K562 (cell line): ENCODE data around the gene CCR6. TPM values are rescaled to one million over a fixed set of nuclear protein-coding genes. Genes with fewer than 3 reads are reported as not detected.

Experiments
- ATAC-seq: fragments of 200-7000 bp; cut with Tn5 transposase; 3 replicates; pipeline ENCODE4 v1.9.1; 2020; ENCODE audit warnings: moderate library complexity
- BruUV-seq: library from RNA; stranded (reverse); fragments of 400-500 nt; replicated peaks from 2 replicates; lab custom pipeline; 2021; lab: Mats Ljungman, UMichigan
- CTCF ChIA-PET: fragments of 300-600 bp; formaldehyde crosslinking; extraction: SDS; loops from one replicate; lab custom pipeline; 2021; ENCODE audit warnings: low intra/inter-chr PET ratio; lab: Yijun Ruan, JAX
- POLR2A ChIA-PET: fragments of 300-600, 350-650 bp; sonication (Branson Sonifier 250); formaldehyde crosslinking; extraction: SDS; loops from one replicate; lab custom pipeline; 2021; ENCODE audit warnings: antibody characterized with exemption, inconsistent platforms; lab: Yijun Ruan, JAX
- DNase-seq, 4 experiments: peaks; one replicate each; pipeline versions ENCODE4 v3.0.0 to v3.0.0-alpha.2; 2011 to 2018; ENCODE audit warnings: low spot score in 3 of 4, mixed read lengths in 3 of 4; ENCODE audit errors: extremely low read depth in 1 of 4
- FAIRE-seq: peaks from 2 replicates; lab custom pipeline; 2011; peaks lifted over from hg19 to GRCh38; lab: Jason Lieb, UNC
- H2AFZ ChIP-seq: 2 replicates; pipeline ENCODE4 v1.6.0; 2011; ENCODE audit warnings: low read depth, low read length, control low read depth, inconsistent platforms
- H3K27ac ChIP-seq: fragments of 200-600 bp; 3 replicates; pipeline ENCODE4 v1.8.0; 2011; ENCODE audit warnings: low read depth, mild to moderate bottlenecking, control low read depth, inconsistent platforms, low read length, moderate library complexity, mixed read lengths; ENCODE audit errors: extremely low read depth
- H3K27me3 ChIP-seq, 2 experiments: fragments of 300-600 bp in 1 of 2; 2 replicates in 1 of 2; 3 replicates in 1 of 2; pipeline versions ENCODE4 v1.6.0 to v1.8.0; 2011; ENCODE audit warnings: inconsistent platforms in 2 of 2, low read length in 2 of 2, mild to moderate bottlenecking in 1 of 2, mixed read lengths in 1 of 2, moderate library complexity in 1 of 2; ENCODE audit not compliant: control insufficient read depth in 2 of 2, insufficient read depth in 2 of 2
- H3K36me3 ChIP-seq: fragments of 300-600 bp; 3 replicates; pipeline ENCODE4 v1.8.0; 2011; ENCODE audit warnings: mild to moderate bottlenecking, low read length, inconsistent platforms; ENCODE audit not compliant: control insufficient read depth, insufficient read depth
- H3K4me1 ChIP-seq, 2 experiments: fragments of 200-600 bp in 1 of 2; replicated peaks in 1 of 2; 2 replicates in 1 of 2; 3 replicates in 1 of 2; pipeline versions ENCODE4 v1.5.1 to v1.8.0; 2011; ENCODE audit warnings: inconsistent platforms in 2 of 2, low read length in 2 of 2, mild to moderate bottlenecking in 1 of 2, mixed read lengths in 1 of 2, moderate library complexity in 1 of 2; ENCODE audit not compliant: control insufficient read depth in 2 of 2, insufficient read depth in 2 of 2
- H3K4me2 ChIP-seq: 2 replicates; pipeline ENCODE4 v1.6.1; 2011; ENCODE audit warnings: low read length, control low read depth, inconsistent platforms, mixed read lengths; ENCODE audit not compliant: insufficient read depth
- H3K4me3 ChIP-seq: fragments of 200-600 bp; sonication (generic), shearing (Covaris generic); 2 replicates; pipeline ENCODE4 v1.5.1; 2016; ENCODE audit warnings: control low read depth, inconsistent platforms
- H3K79me2 ChIP-seq: fragments of 200-600 bp; 3 replicates; pipeline ENCODE4 v1.8.0; 2011; ENCODE audit warnings: low read length, inconsistent platforms; ENCODE audit not compliant: control insufficient read depth, insufficient read depth
- H3K9ac ChIP-seq, 2 experiments: 2 replicates each; pipeline versions ENCODE4 v1.6.0 to v1.6.1; 2011; ENCODE audit warnings: low read depth in 2 of 2, low read length in 2 of 2, control low read depth in 1 of 2, inconsistent platforms in 1 of 2, mild to moderate bottlenecking in 1 of 2, mixed read lengths in 1 of 2; ENCODE audit not compliant: insufficient read depth in 1 of 2
- H3K9me1 ChIP-seq: one replicate; pipeline ENCODE4 v1.6.0; 2011; ENCODE audit warnings: inconsistent platforms, mild to moderate bottlenecking, low read length, moderate library complexity; ENCODE audit not compliant: control insufficient read depth, insufficient read depth
- H3K9me3 ChIP-seq: replicated peaks from 2 replicates; pipeline ENCODE4 v1.5.1; 2011; ENCODE audit warnings: low read depth, low read length, inconsistent platforms; ENCODE audit not compliant: control insufficient read depth, insufficient read depth
- H4K20me1 ChIP-seq: replicated peaks from 2 replicates; pipeline ENCODE4 v1.6.1; 2011; ENCODE audit warnings: low read length, inconsistent platforms, mixed read lengths; ENCODE audit not compliant: control insufficient read depth, insufficient read depth
- ARID1B ChIP-seq: fragments of 450-650 bp; IDR thresholded peaks from 2 replicates; pipeline ENCODE4 v1.6.1; 2016; ENCODE audit warnings: antibody characterized with exemption, mild to moderate bottlenecking, inconsistent platforms
- DDX20 ChIP-seq: fragments of 450-650 bp; IDR thresholded peaks from 2 replicates; pipeline ENCODE4 v1.6.1; 2016; ENCODE audit warnings: missing genetic modification characterization, low read depth, mild to moderate bottlenecking, missing compliant biosample characterization, moderate library complexity
- DLX4 ChIP-seq: fragments of 250-450 bp; sonication (Bioruptor Pico); IDR thresholded peaks from 2 replicates; pipeline ENCODE4 v1.6.1; 2021; ENCODE audit warnings: mild to moderate bottlenecking
- GMEB1 ChIP-seq: fragments of 250-450 bp; sonication (Bioruptor Pico); IDR thresholded peaks from 2 replicates; pipeline ENCODE4 v1.4.0; 2020; ENCODE audit warnings: mild to moderate bottlenecking
- HMGN3 ChIP-seq: IDR thresholded peaks from 2 replicates; pipeline ENCODE4 v1.6.1; 2011; ENCODE audit warnings: borderline replicate concordance, low read depth, mild to moderate bottlenecking, mixed read lengths, low read length; ENCODE audit not compliant: insufficient read length; ENCODE audit errors: extremely low read depth
- MCM7 ChIP-seq, 2 experiments: fragments of 450-650 bp; IDR thresholded peaks; 2 replicates each; pipeline ENCODE4 v1.6.1; 2016 to 2018
- MEIS2 ChIP-seq: fragments of 450-650 bp; IDR thresholded peaks from 2 replicates; pipeline ENCODE4 v1.6.1; 2014; ENCODE audit warnings: mild to moderate bottlenecking; ENCODE audit not compliant: partially characterized antibody
- MXD1 ChIP-seq: fragments of 250-450 bp; sonication (Bioruptor Pico); IDR thresholded peaks from 2 replicates; pipeline ENCODE4 v1.8.0; 2021; ENCODE audit warnings: borderline replicate concordance, mild to moderate bottlenecking, moderate library complexity; ENCODE audit not compliant: poor library complexity, severe bottlenecking
- PHB ChIP-seq: fragments of 250-450 bp; sonication (Bioruptor Pico); IDR thresholded peaks from 2 replicates; pipeline ENCODE4 v1.5.0; 2021
- POLR2G ChIP-seq: fragments of 200-400 bp; formaldehyde crosslinking; IDR thresholded peaks from 2 replicates; pipeline ENCODE4 v1.6.1; 2017; ENCODE audit warnings: low read depth, mild to moderate bottlenecking, antibody characterized with exemption, low read length, moderate library complexity
- SAFB ChIP-seq: fragments of 200-400 bp; formaldehyde crosslinking; IDR thresholded peaks from 2 replicates; pipeline ENCODE4 v1.6.1; 2017; ENCODE audit warnings: low read depth, low read length, borderline replicate concordance
- SP2 ChIP-seq: IDR thresholded peaks from 2 replicates; pipeline ENCODE4 v1.6.1; 2011; ENCODE audit warnings: mild to moderate bottlenecking, low read depth, low read length, moderate library complexity; ENCODE audit not compliant: poor library complexity, severe bottlenecking; ENCODE audit errors: extremely low read depth
- THAP7 ChIP-seq: fragments of 250-450 bp; sonication (Bioruptor Pico); IDR thresholded peaks from 2 replicates; pipeline ENCODE4 v1.5.0; 2021
- VEZF1 ChIP-seq: fragments of 200-800 bp; sonication (Bioruptor generic); IDR thresholded peaks from 2 replicates; pipeline ENCODE4 v1.6.1; 2017; ENCODE audit warnings: missing genetic modification characterization, missing compliant biosample characterization
- ZBTB9 ChIP-seq: fragments of 450-650 bp; formaldehyde crosslinking; IDR thresholded peaks from 2 replicates; pipeline ENCODE4 v1.4.0; 2020; ENCODE audit warnings: mild to moderate bottlenecking, moderate library complexity
- ZNF124 ChIP-seq: sonication (generic); formaldehyde crosslinking; IDR thresholded peaks from 2 replicates; pipeline ENCODE4 v1.8.1; 2022; ENCODE audit warnings: missing genetic modification reagents
- WGBS: fragments of 100-300 bp; shearing (Covaris generic); methylation state at CpG from one replicate; pipeline ENCODE4 v1.1.6; 2016; ENCODE audit warnings: low coverage, mixed read lengths; ENCODE audit not compliant: insufficient coverage; ENCODE audit errors: missing lambda C conversion rate; 5-methylcytosine and 5-hydroxymethylcytosine counted together
- in situ Hi-C: fragments of 300-500 bp; cut with MboI; formaldehyde crosslinking; loops from 4 replicates; pipeline ENCODE4 v1.15.0; 2018; ENCODE audit warnings: inconsistent platforms, mixed read lengths
- intact Hi-C: fragments of 100-400 bp; cut with micrococcal nuclease; formaldehyde crosslinking; loops from 2 replicates; pipeline ENCODE4 v1.14.2; 2022
- polyA plus RNA-seq, 8 experiments: library from polyadenylated mRNA; depleted of rRNA in 4 of 8; stranded (reverse) in 5 of 8; unstranded in 3 of 8; fragments of >200 nt; fragmentation: Nextera tagmentation in 2 of 8; fragmentation: Illumina TruSeq in 1 of 8; extraction: Ambion mirVana in 2 of 8; extraction: Trizol in 1 of 8; gene quantifications; 2 replicates each; pipeline versions ENCODE4 v1.2.1 to v1.2.3, GENCODE V29; 2011 to 2014; ENCODE audit warnings: inconsistent platforms in 1 of 8, missing spikeins in 1 of 8
- total RNA-seq, 7 experiments: library from RNA; depleted of rRNA in 6 of 7; stranded (reverse); fragments of >200 nt in 6 of 7; fragmentation: Illumina TruSeq in 2 of 7; extraction: Trizol in 2 of 7; gene quantifications; 2 replicates each; pipeline versions ENCODE4 v1.2.1 to v1.2.3, GENCODE V29; 2011 to 2021; ENCODE audit warnings: low replicate concordance in 1 of 7

Gene CCR6
- total and polyA plus RNA-seq, 9 of the 15 experiments (the other 6 are each of a cell fraction or from before 2014, with no cell fraction given): not detected

GRCh38 chr6:167145461-167145860, 22.6 kb downstream of the CCR6 start (continued):
- no peak for TF ChIP-seq DLX4
- TF ChIP-seq ZNF124 (CRISPR knock-in tag): no peak
- TF ChIP-seq MEIS2: no peak
- TF ChIP-seq ARID1B: no peak
- TF ChIP-seq SAFB: no peak
- no peak for TF ChIP-seq POLR2G
- no peak for TF ChIP-seq MXD1 (CRISPR knock-in tag)

GRCh38 chr6:167146135-167146534, 23.2 kb downstream of the CCR6 start:
- H3K27me3 ChIP-seq: peaks cover 32 to 77% of the 10 kb centered on the region in 2 experiments; a peak in 4 of 5 replicates
- no peak for FAIRE-seq
- no peak for TF ChIP-seq THAP7
- no peak for TF ChIP-seq DDX20 (tag)
- TF ChIP-seq GMEB1: no peak
- TF ChIP-seq SP2: no peak
- no peak for TF ChIP-seq ZBTB9 (CRISPR knock-in tag)
- no peak for TF ChIP-seq VEZF1
- no peak for TF ChIP-seq PHB (CRISPR knock-in tag)
- TF ChIP-seq MCM7 (IDR thresholded peaks at IDR 0.05): no peak
- no peak for TF ChIP-seq HMGN3

More at GRCh38 chr6:167146135-167146534, 23.2 kb downstream of the CCR6 start:
- DNase-seq: no peak
- Histone ChIP-seq H3K4me2 (no peak overlapping the region), H3K79me2 (no peaks in the 10 kb centered on the region), H3K27ac (no peak overlapping the region), H3K9me3 (no peaks in the 10 kb centered on the region), H4K20me1 (peaks cover 6% of the 10 kb centered on the region; the same call in 1 of the 2 replicates), H3K4me1 (no peaks in the 10 kb centered on the region), H3K4me3 (no peak overlapping the region), H3K9ac (no peak overlapping the region), H3K36me3 (no peaks in the 10 kb centered on the region), H2AFZ (no peak overlapping the region), H3K9me1 (no peaks in the 10 kb centered on the region)
- CTCF ChIA-PET: no interaction called here
- 13% methylated on average over 15 of the region's 15 CpGs for WGBS
- ATAC-seq: no peak
- in situ Hi-C loops: no loop called here
- no TSS peak for BruUV-seq
- POLR2A ChIA-PET: no interaction called here
- intact Hi-C loops: no loop called here
